Sigmoid colon (tissue), 3 donors: ENCODE data around the gene ENTPD2.

Experiments
- POLR2A ChIP-seq, 2 donors: fragments of 450-650 bp; IDR thresholded peaks; one replicate each; pipeline ENCODE4 v1.6.1; 2016; ENCODE audit warnings: antibody characterized with exemption in 2 of 2, mild to moderate bottlenecking in 2 of 2, moderate library complexity in 2 of 2
- TF ChIP-seq, protein P1 (sequence below), 4 experiments: fragments of 450-650 bp in 3 of 4; fragments of 200-600 bp in 1 of 4; IDR thresholded peaks; one replicate each; pipeline ENCODE4 v1.5.1; 2016 to 2019; ENCODE audit warnings: antibody characterized with exemption in 4 of 4, mild to moderate bottlenecking in 3 of 4, moderate library complexity in 2 of 4

DNA sequence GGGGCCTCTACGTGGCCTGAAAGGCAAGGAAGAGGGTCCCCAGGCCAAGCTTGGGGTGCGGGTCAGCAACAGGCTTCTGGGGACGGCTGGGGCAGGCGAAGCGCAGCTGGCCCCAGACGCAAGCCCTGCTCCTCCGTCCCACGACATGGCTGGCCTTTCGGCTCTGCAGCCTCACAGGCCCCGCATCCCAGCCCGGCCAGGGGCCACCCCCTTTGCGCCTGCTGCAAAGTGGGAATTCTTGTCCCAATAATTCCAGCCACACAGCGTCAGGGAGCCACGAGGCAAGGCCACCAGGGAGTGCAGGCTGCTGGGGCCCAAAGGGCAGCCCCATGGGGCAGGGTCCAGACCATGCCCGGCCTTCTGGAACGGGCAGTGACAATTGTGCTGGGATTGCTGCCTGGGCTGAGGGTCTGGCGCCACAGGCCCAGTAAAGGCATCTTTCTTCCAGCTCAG, 1.1 kb upstream of the ENTPD2 start:
- TF ChIP-seq, protein P1, sequence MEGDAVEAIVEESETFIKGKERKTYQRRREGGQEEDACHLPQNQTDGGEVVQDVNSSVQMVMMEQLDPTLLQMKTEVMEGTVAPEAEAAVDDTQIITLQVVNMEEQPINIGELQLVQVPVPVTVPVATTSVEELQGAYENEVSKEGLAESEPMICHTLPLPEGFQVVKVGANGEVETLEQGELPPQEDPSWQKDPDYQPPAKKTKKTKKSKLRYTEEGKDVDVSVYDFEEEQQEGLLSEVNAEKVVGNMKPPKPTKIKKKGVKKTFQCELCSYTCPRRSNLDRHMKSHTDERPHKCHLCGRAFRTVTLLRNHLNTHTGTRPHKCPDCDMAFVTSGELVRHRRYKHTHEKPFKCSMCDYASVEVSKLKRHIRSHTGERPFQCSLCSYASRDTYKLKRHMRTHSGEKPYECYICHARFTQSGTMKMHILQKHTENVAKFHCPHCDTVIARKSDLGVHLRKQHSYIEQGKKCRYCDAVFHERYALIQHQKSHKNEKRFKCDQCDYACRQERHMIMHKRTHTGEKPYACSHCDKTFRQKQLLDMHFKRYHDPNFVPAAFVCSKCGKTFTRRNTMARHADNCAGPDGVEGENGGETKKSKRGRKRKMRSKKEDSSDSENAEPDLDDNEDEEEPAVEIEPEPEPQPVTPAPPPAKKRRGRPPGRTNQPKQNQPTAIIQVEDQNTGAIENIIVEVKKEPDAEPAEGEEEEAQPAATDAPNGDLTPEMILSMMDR (IDR thresholded peaks at IDR 0.05), result no peak
- no peak for TF ChIP-seq POLR2A (IDR thresholded peaks at IDR 0.05)
